NB4 (cell line): ENCODE results near the gene OR2K2.

Experiments
- CTCF ChIP-seq: IDR thresholded peaks from one replicate; pipeline ENCODE4 v1.5.1; 2012; ENCODE audit warnings: low read depth, low read length
- MAX ChIP-seq: IDR thresholded peaks from 2 replicates; pipeline ENCODE4 v1.6.1; 2011; ENCODE audit warnings: low read depth, low read length

GRCh38 chr9:111366978-111367377 lies 37.0 kb upstream of the OR2K2 start:
- TF ChIP-seq CTCF, result no peak
- TF ChIP-seq MAX, result no peak
